Measurements from ENCODE around the gene WNT1. TPM values are rescaled to one million over a fixed set of nuclear protein-coding genes. Genes with fewer than 3 reads are reported as not detected.

Gene WNT1
- total RNA-seq, 4 donors from 2014 or later, result not detected

- DNase-seq, result no peak
- H3K4me3 ChIP-seq, result no peak overlapping the region
- intact Hi-C loops (cut with DNase I; ENCODE audit: low total_unique reads) (no loop called here), in situ Hi-C loops (cut with MboI; ENCODE audit: low sequenced_read_pairs in 4 of 4) (no loop called here)
- TF ChIP-seq, protein P1, sequence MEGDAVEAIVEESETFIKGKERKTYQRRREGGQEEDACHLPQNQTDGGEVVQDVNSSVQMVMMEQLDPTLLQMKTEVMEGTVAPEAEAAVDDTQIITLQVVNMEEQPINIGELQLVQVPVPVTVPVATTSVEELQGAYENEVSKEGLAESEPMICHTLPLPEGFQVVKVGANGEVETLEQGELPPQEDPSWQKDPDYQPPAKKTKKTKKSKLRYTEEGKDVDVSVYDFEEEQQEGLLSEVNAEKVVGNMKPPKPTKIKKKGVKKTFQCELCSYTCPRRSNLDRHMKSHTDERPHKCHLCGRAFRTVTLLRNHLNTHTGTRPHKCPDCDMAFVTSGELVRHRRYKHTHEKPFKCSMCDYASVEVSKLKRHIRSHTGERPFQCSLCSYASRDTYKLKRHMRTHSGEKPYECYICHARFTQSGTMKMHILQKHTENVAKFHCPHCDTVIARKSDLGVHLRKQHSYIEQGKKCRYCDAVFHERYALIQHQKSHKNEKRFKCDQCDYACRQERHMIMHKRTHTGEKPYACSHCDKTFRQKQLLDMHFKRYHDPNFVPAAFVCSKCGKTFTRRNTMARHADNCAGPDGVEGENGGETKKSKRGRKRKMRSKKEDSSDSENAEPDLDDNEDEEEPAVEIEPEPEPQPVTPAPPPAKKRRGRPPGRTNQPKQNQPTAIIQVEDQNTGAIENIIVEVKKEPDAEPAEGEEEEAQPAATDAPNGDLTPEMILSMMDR (IDR thresholded peaks at IDR 0.05 in 4 of 5, conservative IDR thresholded peaks at IDR 0.05 in 1 of 5), result no peak
- no peak for TF ChIP-seq POLR2A (IDR thresholded peaks at IDR 0.05)
- peaks cover 37 to 40% (median 38%) of the 10 kb centered on the region in 3 donors for H3K27me3 ChIP-seq
- H3K9me3 ChIP-seq, result no peaks in the 10 kb centered on the region
- H3K36me3 ChIP-seq, result no peaks in the 10 kb centered on the region
- no peak for ATAC-seq
- H3K27ac ChIP-seq, result no peak overlapping the region
- H3K4me1 ChIP-seq, result peaks cover 7 to 9% of the 10 kb centered on the region in 2 donors
These were observed 10.1 kb upstream of the WNT1 start for GRCh38 chr12:48967991-48968390.

DNA sequence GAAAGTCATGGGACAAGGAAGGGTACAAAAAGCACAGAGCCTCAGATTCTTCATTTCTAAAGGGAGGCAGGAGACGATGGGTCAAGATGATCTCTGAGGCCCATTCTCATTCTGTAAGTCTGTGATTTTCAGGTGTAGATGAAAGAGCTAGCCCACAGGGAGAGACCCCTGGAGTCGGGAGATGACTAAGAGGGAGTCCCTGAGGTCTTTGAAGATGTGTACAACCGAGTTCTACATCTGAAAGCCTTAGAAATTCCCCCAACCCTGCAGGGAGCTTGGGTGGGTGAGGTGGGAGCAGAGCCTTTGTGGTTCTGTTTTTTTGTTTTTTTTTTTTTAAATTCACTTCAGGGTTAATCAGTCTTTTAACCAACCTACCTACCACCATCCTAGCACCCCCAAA, 9.7 kb upstream of the WNT1 start:
- ATAC-seq, result no peak
- intact Hi-C loops (cut with DNase I; ENCODE audit: low total_unique reads) (no loop called here), in situ Hi-C loops (cut with MboI; ENCODE audit: low sequenced_read_pairs in 4 of 4) (no loop called here)
- no peak for DNase-seq
- Histone ChIP-seq H3K9me3 (no peaks in the 10 kb centered on the region), H3K4me1 (peaks cover 7 to 9% of the 10 kb centered on the region in 2 donors), H3K27ac (no peak overlapping the region), H3K27me3 (peaks cover 42 to 45% (median 42%) of the 10 kb centered on the region in 3 donors), H3K4me3 (no peak overlapping the region), H3K36me3 (no peaks in the 10 kb centered on the region)
- TF ChIP-seq, protein P1 (IDR thresholded peaks at IDR 0.05 in 4 of 5, conservative IDR thresholded peaks at IDR 0.05 in 1 of 5), result no peak
- no peak for TF ChIP-seq POLR2A (IDR thresholded peaks at IDR 0.05)

GRCh38 chr12:48969160-48969771, 8.9 kb upstream of the WNT1 start:
- Histone ChIP-seq H3K27ac (no peak overlapping the region), H3K4me3 (no peak overlapping the region), H3K36me3 (no peaks in the 10 kb centered on the region), H3K4me1 (peaks cover 7 to 9% of the 10 kb centered on the region in 2 donors), H3K27me3 (peaks cover 47 to 53% (median 50%) of the 10 kb centered on the region in 3 donors), H3K9me3 (no peaks in the 10 kb centered on the region)
- in situ Hi-C loops (cut with MboI; ENCODE audit: low sequenced_read_pairs in 4 of 4), result no loop called here
- DNase-seq, result no peak
- intact Hi-C loops (cut with DNase I; ENCODE audit: low total_unique reads), result no loop called here
- ATAC-seq, result no peak
- TF ChIP-seq, protein P1 (IDR thresholded peaks at IDR 0.05 in 4 of 5, conservative IDR thresholded peaks at IDR 0.05 in 1 of 5), result no peak
- no peak for TF ChIP-seq POLR2A (IDR thresholded peaks at IDR 0.05)

- Histone ChIP-seq H3K36me3 (no peaks in the 10 kb centered on the region), H3K4me1 (peaks cover 7 to 9% of the 10 kb centered on the region in 2 donors), H3K9me3 (no peaks in the 10 kb centered on the region), H3K4me3 (peak overlapping the region in 2 of 4 donors; percentile 19 to 32), H3K27ac (no peak overlapping the region), H3K27me3 (peaks cover 47 to 59% (median 56%) of the 10 kb centered on the region in 3 donors)
- in situ Hi-C loops (cut with MboI; ENCODE audit: low sequenced_read_pairs in 4 of 4), result no loop called here
- DNase-seq (no peak), ATAC-seq (no peak)
- intact Hi-C loops (cut with DNase I; ENCODE audit: low total_unique reads), result no loop called here
- no peak for TF ChIP-seq POLR2A (IDR thresholded peaks at IDR 0.05)
- TF ChIP-seq, protein P1 (IDR thresholded peaks at IDR 0.05 in 4 of 5, conservative IDR thresholded peaks at IDR 0.05 in 1 of 5), result no peak
These were observed 8.1 kb upstream of the WNT1 start for GRCh38 chr12:48969833-48970701.
